Tibial nerve (tissue), 3 donors: ENCODE data around the gene STAT6.

Experiments
- POLR2A ChIP-seq, 2 donors: fragments of 450-650 bp; IDR thresholded peaks; one replicate each; pipeline ENCODE4 v1.6.1; 2017; ENCODE audit warnings: antibody characterized with exemption in 2 of 2, mild to moderate bottlenecking in 2 of 2, moderate library complexity in 2 of 2
- TF ChIP-seq, protein P1 (sequence below), 5 experiments: fragments of 200-600 bp in 3 of 5; fragments of 450-650 bp in 2 of 5; sonication (generic) in 3 of 5; IDR thresholded peaks; one replicate each; pipeline ENCODE4 v1.5.1; 2016 to 2019; ENCODE audit warnings: antibody characterized with exemption in 5 of 5, mild to moderate bottlenecking in 3 of 5, moderate library complexity in 2 of 5

DNA sequence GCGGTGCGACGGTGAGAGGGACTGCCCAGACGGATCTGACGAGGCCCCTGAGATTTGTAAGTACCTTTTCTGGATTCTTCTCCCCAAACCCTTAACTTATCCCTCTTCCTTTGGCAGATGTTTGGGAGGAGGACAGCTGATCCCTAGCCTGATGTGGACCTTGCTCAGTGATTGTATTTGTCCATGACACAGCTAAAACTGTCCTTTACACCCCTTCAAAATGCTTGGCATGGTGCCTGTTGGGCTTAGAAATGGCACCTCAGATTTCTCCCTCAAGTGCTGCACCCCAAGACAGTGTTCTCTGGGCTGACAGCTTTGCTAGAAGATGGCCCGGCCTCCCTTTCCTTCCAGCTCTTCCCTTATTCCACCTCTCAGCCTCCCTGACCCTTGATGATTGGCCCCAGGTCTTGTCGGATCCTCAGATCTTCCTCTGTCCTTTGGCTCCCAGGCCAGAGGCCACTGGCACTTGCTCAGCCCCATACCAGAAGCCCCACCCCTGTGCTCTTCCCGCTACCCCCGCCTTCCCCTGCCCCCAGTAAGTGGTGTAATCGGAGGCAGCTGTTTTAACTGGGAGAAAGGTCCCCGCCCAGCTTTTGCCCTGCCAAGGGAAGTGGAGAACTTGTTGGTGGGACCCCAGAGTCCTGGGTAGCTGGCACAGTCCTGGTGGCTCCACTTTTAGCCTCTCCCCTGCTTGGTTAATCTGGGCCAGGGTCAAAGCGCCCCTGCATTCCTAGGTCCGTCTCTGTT lies 27.5 kb upstream of the STAT6 start:
- TF ChIP-seq, protein P1, sequence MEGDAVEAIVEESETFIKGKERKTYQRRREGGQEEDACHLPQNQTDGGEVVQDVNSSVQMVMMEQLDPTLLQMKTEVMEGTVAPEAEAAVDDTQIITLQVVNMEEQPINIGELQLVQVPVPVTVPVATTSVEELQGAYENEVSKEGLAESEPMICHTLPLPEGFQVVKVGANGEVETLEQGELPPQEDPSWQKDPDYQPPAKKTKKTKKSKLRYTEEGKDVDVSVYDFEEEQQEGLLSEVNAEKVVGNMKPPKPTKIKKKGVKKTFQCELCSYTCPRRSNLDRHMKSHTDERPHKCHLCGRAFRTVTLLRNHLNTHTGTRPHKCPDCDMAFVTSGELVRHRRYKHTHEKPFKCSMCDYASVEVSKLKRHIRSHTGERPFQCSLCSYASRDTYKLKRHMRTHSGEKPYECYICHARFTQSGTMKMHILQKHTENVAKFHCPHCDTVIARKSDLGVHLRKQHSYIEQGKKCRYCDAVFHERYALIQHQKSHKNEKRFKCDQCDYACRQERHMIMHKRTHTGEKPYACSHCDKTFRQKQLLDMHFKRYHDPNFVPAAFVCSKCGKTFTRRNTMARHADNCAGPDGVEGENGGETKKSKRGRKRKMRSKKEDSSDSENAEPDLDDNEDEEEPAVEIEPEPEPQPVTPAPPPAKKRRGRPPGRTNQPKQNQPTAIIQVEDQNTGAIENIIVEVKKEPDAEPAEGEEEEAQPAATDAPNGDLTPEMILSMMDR (IDR thresholded peaks at IDR 0.05): no peak
- no peak for TF ChIP-seq POLR2A (IDR thresholded peaks at IDR 0.05)
